Measurements from ENCODE around the gene RNF130.

DNA sequence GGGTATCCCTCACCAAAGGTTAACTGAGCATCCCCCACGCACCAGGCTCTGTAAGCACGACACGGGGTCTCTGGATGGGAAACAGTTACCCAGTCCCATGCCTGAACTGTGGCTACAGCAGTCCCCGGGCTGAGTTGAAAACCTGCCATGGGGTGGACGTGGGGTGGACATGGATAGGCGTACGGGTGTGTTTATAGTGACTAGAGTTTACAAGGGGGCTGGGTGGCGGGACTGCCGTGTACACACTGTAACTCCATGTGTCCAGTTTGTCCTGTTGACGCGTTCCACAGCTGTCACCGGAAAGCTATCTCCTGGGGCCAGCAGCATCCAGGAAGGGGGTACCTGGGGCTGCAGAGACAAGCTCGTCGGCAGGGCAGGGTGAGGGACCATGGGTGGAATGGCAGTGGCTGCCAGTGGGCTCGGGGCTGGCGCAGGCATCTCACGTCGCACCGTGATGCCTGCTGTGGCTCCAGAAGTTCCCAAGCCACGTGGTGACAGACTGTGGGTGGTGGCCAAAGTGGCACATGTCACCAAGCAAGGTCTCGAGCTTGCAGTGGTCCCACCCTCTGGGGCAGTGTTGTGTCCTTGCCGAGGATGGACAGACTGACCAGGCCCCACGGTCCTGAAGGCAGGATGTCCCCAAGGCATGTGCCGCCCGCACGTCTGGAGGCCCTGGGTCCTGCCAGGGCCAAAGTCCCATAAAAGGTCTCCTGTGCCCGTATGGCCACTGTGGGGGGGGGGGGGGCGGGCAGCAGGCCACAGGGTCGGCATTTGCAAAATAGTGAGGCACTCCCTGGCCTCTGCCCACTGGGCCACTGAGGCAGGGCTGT lies 29.3 kb upstream of the RNF130 start:
- no peak for TF ChIP-seq POLR2A (IDR thresholded peaks at IDR 0.05)
- TF ChIP-seq, protein P1, sequence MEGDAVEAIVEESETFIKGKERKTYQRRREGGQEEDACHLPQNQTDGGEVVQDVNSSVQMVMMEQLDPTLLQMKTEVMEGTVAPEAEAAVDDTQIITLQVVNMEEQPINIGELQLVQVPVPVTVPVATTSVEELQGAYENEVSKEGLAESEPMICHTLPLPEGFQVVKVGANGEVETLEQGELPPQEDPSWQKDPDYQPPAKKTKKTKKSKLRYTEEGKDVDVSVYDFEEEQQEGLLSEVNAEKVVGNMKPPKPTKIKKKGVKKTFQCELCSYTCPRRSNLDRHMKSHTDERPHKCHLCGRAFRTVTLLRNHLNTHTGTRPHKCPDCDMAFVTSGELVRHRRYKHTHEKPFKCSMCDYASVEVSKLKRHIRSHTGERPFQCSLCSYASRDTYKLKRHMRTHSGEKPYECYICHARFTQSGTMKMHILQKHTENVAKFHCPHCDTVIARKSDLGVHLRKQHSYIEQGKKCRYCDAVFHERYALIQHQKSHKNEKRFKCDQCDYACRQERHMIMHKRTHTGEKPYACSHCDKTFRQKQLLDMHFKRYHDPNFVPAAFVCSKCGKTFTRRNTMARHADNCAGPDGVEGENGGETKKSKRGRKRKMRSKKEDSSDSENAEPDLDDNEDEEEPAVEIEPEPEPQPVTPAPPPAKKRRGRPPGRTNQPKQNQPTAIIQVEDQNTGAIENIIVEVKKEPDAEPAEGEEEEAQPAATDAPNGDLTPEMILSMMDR (IDR thresholded peaks at IDR 0.05 in 4 of 5, conservative IDR thresholded peaks at IDR 0.05 in 1 of 5): no peak

All from gastrocnemius medialis (tissue), 4 donors.